ENCODE measurements around the gene PRKG1. TPM values are rescaled to one million over a fixed set of nuclear protein-coding genes. Genes with fewer than 3 reads are reported as not detected.

PRKG1 gene
- total and polyA plus RNA-seq, 2 experiments from 2014 or later = 18.2 to 21.1 TPM

DNA sequence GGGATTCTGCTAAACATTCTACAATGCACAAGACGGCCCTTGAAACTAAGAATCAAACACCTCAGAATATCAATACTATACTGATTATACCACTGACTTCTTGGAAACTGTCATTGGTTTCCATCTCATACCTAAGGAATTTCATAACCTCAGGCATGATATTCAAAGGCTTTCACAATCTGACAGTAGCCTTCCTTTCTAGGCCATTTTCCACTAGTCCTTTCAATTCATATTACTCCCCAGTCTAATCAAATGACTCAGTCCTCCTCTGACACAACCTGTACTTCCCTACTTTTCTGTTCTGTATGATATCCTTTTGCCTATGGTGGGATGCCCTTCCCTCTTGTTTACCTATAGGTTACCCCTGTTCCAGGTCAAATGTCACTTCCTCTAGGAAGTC, 576.8 kb downstream of the PRKG1 start (continued):
- TF ChIP-seq ZNF462 (CRISPR knock-in tag; IDR thresholded peaks at IDR 0.05) (no peak), ZNF114 (CRISPR knock-in tag; IDR thresholded peaks at IDR 0.05) (no peak), JUNB (IDR thresholded peaks at IDR 0.05; ENCODE audit: unreplicated experiment) (no peak), CTCF (conservative IDR thresholded peaks at IDR 0.05; ENCODE audit: low read depth in 2 of 2) (no peak), EZH2 (IDR thresholded peaks at IDR 0.05; ENCODE audit: low read depth, unreplicated experiment) (no peak)

GRCh38 chr10:51653025-51653424, 578.7 kb downstream of the PRKG1 start:
- Histone ChIP-seq H4K20me1 (replicated peaks; ENCODE audit: insufficient read depth) (no peaks in the 10 kb centered on the region), H3K36me3 (ENCODE audit: insufficient read depth) (no peaks in the 10 kb centered on the region), H3K4me1 (ENCODE audit: insufficient read depth) (peaks cover 8% of the 10 kb centered on the region), H2AFZ (no peak overlapping the region), H3K27ac (ENCODE audit: low read depth) (no peak overlapping the region), H3K4me2 (no peak overlapping the region), H3K4me3 (no peak overlapping the region), H3K79me2 (replicated peaks; ENCODE audit: insufficient read depth) (no peaks in the 10 kb centered on the region), H3K27me3 (ENCODE audit: insufficient read depth) (no peaks in the 10 kb centered on the region), H3K9me2 (ENCODE audit: insufficient read depth) (no peaks in the 10 kb centered on the region), H3F3A (replicated peaks; ENCODE audit: low read depth) (no peaks in the 10 kb centered on the region)
- ATAC-seq (no peak), DNase-seq (ENCODE audit: low spot score) (no peak)
- H3K9me3 Mint-ChIP-seq = no peaks in the 10 kb centered on the region
- no peaks in the 10 kb centered on the region for H3K36me3 Mint-ChIP-seq (ENCODE audit: low read depth)
- H3K27me3 Mint-ChIP-seq (ENCODE audit: insufficient read depth, low read depth, poor library complexity) = no peaks in the 10 kb centered on the region
- H3K27ac Mint-ChIP-seq = no peak overlapping the region
- H3K4me3 Mint-ChIP-seq = no peak overlapping the region
- peaks cover 7% of the 10 kb centered on the region for H3K4me1 Mint-ChIP-seq
- TF ChIP-seq STAT1 (IDR thresholded peaks at IDR 0.05; ENCODE audit: unreplicated experiment) (no peak), EZH2phosphoT487 (IDR thresholded peaks at IDR 0.05; ENCODE audit: unreplicated experiment) (no peak), JUNB (IDR thresholded peaks at IDR 0.05; ENCODE audit: unreplicated experiment) (no peak), ZNF462 (CRISPR knock-in tag; IDR thresholded peaks at IDR 0.05) (no peak), POLR2AphosphoS5 (IDR thresholded peaks at IDR 0.05; ENCODE audit: low read depth) (no peak), ZNF114 (CRISPR knock-in tag; IDR thresholded peaks at IDR 0.05) (no peak)

Measured in GM23338 (cell line).